RKO (cell line): ENCODE data around the gene PPP1R9A.
A peak's percentile ranks its signal among the peaks of the same experiment; 100 is the strongest.

ENCODE experiments used
- DNase-seq: peaks from one replicate; pipeline ENCODE4 v3.0.0-alpha.2; 2016; ENCODE audit warnings: low spot score

Gene PPP1R9A

DNA sequence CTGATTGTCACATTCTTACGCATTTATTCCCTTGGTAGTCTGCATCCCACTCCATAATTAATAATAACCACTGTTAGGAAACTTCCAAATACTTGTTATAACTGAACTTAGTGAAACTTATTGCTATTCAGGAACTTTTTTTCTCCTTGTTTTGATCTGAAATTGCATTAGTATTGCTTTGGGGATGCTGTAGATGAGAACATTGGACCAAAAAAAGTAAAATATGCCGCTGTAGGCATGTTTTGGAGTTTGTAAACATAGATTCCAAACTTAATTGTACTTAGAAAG, 1.7 kb downstream of the PPP1R9A start:
- DNase-seq, result no peak

DNA sequence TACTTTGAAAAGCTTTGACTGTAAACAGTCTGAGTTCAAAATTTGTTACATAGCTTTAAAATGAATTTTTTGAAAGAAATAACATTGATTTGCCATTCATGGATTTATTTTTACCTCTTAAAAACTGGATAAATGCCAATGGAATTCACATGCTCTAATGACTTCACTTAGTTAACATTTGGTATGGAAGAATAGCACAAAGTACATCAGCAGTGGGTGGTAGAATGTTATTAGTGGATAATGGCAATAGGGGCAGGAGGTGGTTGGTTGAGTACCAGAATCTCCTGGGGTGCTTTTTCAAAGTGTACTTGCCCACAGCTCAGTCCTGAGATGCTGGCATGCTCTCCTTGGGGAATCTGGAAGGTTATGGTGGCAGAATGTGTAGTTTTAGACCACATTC, 4.7 kb downstream of the PPP1R9A start:
- peak; percentile 28 for DNase-seq

DNA sequence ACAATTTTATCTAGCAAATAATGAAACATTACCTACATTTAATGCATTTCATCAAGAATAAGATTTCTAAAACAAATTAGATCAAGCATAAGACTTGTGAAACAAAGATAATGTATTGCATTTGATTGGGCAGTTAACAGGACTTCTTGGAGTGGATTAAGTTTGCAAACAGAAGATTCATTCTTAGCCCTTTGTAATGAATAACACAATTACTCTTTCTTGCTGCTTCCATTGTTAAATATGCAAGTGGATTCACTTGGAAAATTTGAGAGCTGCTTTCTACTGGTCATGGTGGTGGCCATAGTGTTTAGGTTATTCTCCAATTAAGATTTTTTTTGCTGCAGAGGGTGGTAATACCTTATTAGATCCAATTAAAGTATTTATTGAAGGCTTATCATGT, 6.0 kb downstream of the PPP1R9A start:
- no peak for DNase-seq

DNA sequence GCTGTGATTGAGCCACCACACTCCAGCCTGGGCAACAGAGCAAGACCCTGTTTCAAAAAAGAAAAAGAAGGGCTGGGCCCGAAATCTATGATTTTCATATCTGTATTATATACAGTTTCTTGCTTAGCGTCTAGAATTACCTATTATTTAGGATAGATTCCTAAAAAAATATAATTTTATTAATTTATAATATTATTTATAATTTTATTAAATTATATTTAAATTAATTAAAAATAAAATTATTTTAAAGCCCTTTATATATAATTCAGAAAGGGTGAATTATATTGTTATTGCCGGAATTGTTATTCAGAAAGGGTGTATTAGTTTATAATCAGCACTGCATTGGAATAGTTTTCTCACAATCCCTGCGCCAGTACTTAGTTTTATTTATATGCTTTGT, 14.5 kb downstream of the PPP1R9A start:
- no peak for DNase-seq

DNA sequence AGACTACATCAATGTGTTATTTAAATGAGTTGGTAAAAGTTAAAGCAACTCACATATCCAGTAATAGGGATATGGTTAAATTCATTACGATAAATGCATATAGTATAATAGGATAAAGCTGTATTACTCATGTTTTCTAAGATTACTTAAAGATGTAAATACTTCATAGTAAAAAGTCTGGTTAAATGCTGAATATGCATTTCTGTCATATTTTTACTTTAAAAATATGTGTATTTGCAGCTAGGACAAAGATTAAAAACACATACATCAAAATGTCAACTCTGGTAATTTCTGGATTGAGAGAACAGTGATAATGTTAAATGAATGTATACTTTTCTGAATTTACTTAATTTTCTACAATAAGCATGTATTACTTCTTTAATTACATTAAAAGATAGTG, 15.1 kb downstream of the PPP1R9A start:
- DNase-seq, result no peak

DNA sequence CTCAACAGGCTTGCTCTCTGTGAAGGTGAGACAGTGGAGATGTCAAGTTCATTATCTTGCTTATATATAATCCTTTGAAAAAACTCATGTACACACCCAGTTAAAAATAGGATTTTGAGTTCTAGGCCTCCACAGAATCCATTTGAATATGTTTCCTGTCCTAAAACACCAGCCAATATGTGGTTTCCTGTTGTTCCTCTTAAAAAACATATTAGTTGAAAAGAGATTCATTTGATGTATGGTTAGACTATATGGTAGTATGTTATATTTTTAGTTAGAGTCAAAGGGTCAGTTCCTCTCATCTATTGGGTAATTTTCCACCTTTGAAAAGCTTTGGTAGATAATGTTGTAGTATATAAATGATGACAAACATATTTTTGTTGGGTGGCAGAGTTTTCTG, 16.0 kb downstream of the PPP1R9A start:
- no peak for DNase-seq

DNA sequence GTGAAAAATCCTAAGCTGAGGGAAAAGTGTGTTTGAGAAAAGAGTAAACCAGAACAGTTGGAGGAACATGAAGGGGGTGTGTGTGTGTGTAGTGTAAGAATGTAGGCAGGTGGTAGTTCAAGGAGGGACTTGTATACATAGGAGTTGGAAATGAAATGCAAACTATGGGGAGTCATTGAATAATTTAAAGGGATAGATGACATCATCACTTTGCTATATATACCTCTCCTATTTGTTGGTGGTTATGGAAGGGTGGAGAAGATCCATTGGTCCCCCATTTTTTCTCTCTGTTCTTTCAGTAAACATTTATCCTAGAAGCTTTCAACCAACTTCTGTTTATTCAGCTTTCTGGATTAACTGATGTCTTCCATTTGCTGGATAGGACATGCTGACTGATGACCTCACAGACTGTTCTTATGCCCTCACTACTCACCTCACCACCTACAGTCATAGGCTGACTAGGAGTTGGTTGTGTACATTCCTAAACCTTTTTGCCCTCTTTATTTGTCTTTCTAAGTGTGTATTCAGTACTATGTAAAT, 20.8 kb downstream of the PPP1R9A start:
- no peak for DNase-seq

DNA sequence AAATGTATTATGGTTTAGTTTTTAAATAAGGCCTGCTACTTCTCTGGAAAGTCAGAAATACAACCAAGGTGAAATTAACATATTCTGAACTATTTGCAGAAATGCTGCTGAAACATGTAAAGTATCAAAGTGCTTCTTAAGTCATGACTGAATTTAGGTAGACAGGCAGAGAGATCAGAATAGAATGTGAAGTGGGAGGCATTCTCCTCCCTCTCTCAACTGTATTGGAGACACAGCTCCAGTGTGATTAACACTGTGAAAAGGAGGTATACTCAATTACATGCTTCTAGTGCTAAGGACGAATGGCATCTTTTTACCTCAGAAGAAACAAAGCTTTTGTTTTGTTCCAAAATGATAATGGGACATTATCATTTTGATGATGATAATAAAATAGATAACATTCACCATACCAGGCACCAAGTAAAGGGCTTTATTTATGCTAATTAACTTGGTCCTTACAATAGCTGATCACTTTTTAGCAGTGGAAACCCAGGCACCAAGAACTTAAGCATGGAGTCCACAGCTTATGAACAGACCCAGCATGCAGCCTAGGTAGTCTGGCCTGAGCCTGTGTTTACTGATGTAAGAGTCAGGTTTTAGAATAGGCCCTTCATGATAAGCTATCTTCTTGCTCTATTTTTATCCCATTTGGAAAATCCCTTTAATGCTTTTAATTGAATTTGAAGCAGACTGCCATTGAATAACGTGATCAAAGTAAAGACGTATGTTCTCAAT, 26.0 kb downstream of the PPP1R9A start:
- no peak for DNase-seq

DNA sequence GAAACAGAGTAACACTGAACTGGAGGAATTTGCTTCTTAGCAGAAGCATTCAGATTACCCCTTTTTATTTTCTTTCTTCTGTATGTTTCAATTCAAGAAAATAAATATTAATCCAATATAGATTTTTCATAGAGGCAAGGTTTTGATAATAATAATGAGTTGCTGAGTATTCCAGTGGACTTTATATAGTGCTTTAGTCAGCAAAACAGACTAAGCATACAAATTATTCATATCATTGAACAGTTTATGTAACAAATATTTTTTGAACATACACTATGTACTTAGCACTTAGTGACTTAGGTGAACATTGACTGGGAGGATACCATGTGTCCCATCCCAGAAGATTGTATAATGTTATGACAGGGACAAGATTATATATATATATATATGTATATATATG, 32.0 kb downstream of the PPP1R9A start:
- DNase-seq, result no peak

DNA sequence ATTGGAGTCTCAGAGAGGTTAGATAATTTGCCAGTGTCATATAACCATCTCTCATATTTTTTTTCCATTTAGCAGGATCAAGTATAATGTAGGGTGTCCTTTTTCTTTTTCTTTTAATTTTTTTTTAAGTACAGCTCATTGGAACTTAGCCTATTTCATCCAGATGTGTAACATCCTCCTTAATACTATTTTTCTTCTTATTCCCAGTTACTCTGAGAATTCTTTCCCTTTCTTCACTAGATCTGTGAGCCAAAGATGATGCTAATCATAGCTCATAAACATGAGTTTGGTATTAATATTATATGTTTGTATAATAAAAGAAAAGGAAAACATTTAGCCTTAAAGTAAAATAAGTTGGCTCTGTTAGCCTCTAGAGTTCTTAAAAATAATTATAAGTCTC, 32.8 kb downstream of the PPP1R9A start:
- no peak for DNase-seq

DNA sequence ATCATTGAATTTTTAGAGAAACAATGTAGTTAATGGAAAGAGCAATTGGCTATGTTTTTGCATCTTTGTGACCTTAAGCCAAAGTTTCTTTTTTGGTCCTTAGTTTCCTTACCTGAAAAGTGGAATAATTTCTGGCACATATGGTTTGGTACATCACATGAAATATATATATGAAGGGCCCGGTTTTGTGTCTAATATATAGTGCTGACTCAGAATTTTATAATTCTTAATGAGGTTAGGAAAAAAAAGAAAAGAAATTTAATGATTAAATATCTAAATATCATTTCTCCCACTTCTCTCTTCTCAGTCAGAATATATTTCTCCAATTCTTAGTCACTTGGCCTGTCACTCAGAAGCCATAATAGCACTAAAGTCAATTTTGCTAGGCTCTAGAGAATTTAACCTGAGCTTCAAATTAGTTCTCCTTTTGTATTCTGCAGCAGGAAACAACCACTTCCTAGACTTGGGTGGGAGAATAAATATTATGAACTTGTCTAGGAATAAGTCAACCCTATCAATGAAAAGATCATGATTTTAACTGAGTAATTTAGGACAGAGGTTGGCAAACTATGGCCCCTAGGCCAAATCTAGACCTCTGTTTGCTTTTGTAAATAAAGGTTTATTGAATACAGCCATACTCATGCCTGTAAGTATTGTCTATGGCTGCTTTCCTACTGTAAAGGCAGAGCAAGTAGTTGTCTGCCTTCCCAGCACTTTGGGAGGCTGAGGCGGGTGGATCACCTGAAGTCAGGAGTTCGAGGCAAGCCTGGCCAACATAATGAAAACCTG, 34.6 kb downstream of the PPP1R9A start:
- DNase-seq, result no peak

DNA sequence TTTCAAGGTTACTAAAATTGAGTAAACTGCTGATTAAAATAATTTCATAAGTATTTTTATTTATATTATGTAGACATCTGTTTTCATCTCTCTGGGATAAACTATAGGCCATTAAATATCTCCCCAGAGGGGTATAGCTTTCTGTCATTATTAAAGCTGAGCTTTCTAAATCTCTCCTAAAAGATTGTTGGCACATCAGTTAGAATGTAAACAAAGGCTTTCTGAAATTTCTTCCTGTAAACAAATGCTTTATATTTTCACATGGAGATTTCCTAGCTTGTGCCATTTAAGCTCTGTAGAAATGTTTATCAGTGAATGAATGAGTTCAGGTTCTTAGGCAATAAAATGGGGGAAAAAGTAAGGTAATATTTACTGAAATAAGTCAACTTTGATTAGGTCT, 35.7 kb downstream of the PPP1R9A start:
- DNase-seq, result no peak

DNA sequence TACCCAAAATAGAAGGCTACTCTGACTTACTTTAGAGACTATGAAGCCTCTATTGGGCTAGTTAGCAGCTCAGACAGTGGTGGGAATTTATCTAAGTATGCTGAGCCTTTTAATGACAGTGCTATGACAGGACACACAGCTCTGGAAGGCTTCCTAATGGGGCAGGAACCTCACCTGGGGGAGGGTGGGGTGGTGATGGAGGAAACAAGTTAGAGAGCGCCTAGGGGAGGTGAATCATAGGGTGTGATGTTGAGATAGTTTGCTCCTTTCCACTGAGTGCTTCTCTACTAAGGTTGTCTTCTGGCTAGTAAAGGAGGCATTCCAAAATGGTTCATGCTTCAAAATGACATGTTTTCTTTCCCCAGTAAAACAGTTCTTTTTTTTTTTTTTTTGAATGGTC, 42.1 kb downstream of the PPP1R9A start:
- DNase-seq, result no peak

DNA sequence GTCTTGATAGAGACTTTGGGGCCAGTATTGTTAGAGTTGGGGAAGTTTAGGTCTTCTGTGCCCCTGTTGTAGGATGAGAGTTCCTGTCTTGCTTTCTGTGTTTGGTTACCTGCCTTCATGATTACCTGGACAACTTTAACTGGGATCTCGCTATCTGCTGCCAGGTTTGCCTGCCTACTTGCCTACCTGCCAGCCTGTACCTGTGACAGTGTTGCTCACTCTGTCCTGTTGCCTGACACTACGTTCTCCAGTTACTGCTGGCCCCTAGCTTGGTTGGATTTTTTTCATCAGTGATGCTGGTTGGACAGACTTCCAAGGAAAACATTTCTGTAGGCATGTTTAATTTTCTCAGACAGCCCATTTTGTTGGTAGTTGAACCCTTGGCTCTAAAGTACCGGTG, 48.4 kb downstream of the PPP1R9A start:
- no peak for DNase-seq

DNA sequence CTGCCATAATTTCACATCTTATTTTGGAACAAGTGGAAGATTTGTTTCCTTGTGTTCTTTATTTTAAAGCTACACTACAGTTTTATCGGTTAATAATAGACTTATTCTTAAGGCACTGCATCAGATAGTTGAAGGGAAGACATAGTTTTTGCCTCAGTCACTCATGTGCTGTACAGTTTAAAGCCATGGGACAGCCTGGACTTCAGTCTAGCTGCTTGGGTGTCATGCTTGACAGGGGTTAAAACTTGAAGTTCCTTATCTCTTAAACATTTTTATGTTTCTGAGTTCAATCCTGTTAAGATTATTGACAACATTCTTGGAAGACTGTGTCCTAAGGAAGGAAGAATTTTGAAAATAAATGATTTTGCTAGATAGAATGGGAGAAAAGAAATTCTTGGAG, 49.7 kb downstream of the PPP1R9A start:
- DNase-seq, result no peak

DNA sequence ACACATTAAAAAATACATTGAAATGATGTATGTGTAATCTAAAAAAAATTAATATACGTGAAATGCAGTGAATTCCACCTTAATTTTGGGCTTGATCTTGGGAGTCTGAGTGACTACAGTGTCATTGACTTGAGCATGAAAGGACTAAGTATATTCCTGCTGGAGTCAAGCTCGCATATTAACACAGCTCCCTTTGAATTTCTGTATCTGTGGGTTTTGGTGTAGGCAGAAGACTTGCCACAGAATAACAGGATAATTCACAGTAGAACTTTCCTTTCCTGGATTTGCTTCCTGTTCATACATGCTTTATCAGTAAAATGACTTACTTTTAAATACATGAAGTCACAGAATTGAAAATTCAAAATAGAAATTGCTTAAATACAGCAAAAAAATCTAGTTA, 55.3 kb downstream of the PPP1R9A start:
- no peak for DNase-seq

DNA sequence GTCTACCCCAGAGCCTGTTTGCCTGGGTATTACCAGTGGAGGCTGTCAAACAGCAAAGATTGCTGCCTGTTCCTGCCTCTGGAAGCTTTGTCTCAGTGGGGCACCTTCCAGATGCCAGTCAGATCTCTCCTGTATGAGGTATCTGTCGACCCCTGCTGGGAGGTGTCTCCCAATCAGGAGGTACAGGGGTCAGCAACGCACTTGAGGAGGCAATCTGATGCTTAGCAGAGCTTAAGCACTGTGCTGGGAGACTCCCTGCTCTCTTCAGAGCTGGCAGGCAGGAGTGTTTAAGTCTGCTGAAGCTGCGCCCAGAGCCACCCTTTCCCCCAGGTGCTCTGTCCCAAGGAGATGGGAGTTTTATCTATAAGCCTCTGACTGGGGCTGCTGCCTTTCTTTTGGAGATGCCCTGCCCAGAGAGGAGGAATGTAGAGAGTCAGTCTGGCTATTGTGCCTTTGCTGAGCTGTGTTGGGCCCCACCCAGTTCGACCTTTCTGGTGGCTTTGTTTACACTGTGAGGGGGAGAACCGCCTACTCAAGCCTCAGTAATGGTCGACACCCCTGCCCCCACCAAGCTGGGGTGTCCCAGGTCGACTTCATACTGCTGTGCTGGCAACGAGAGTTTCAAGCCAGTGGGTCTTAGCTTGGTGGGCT, 62.2 kb downstream of the PPP1R9A start:
- no peak for DNase-seq

DNA sequence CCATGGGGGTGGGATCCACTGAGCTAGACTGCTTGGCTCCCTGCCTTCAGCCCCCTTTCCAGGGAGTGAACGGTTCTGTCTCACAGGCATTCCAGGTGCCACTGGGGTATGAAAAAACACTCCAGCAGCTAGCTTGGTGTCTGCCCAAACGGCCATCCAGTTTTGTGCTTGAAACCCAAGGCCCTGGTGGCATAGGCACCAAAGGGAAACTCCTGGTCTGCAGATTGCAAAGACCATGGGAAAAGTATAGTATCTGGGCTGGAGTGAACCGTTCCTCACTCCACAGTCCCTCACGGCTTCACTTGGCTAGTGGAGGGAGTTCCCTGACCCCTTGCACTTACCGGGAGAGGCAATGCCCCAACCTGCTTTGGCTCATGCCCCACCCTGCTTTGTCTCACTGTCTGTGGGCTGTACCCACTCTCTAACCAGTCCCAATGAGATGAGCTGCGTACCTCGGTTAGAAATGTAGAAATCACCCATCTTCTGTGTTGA, 62.7 kb downstream of the PPP1R9A start:
- no peak for DNase-seq

DNA sequence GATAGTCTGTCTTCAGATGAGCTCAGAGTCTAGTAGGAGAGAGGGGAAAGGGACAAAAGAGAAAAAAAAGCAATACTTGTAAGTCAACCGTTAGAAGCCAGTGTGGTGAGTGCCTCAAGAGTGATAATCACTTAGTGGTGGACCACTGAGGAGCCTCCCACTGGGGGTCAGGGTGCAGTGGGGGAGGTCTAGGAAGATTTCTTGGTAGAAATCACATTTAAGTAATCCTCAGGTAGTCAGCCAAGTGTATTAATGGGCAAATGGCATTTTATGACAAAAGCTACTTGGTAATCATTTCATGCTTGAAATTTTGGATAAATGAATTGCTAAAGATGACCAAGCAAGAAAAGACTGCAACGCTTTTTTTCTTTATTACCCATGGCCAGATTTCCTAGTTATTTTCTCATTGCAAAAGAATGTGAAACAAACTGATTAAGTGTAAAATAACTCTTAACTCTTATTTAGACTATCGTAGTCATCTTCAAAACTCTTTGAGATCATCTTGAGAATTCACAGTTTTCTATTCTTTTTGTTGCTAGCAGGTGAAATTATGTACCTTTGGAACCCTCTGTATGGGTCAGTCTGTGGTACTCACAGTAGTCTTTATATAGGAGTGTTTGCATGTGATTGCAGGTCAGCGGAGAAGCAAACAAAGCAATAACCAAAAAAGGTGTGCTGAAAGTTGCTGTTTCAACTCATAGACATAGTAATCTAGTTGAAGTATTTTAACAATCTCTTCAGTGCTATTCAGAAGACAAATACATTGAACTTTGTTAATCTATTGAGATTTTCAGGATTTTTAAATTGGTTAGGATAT, 63.9 kb downstream of the PPP1R9A start:
- no peak for DNase-seq

DNA sequence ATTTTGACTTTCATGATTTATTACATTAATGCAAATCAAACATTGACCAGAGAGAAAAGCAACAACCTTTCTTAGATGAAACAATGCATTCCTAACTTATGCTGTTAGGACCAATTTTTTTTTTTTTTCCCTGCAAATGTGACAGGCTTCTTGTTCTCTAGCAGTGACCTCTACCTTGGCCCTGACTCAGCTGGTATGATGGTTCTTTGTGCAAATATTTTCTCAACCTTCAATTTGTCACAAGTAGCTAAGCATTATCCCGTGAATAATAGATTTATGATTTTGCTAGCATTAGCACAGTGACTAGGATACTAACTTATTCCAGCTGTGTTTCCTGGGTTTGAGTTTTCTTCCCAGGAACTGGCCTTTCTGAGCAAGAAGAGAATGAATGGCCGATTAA, 64.9 kb downstream of the PPP1R9A start:
- no peak for DNase-seq

DNA sequence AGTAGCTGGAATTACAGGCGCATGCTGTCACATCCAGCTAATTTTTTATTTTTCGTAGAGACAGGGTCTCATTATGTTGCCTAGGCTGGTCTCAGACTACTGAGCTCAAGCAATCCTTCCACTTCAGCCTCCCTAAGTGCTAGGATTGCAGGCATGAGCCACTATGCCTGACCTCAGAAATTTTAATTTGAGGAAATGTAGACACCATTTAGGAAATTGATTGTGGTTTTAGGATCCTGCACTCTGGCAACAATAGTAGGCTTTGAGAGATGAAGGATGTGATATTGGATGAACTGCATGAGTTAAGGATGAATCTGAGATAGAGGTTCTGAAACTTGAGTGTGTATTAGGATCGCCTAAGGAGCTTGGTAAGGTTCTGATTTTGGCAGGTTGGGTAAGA, 66.5 kb downstream of the PPP1R9A start:
- DNase-seq, result no peak

DNA sequence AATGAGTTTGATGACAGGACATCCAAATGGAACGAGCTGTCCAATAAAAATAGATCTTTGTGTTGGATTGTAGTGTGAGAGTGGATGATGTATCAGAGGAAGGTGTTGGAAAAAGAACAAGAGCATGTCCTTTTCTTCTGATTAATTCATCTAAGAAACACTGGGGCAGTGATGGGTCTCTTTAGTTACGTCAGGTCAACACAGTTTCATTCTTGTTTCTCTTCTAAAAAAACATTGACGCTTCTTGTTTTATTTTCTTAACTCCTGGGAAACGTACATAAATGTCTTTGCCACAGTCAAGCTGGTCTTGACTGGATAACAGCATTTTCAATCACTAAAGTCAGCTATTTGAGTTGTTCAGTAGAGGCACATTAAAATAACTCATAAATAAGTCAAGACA, 67.0 kb downstream of the PPP1R9A start:
- no peak for DNase-seq
